Measurements from ENCODE around the gene HSPBAP1. TPM values are rescaled to one million over a fixed set of nuclear protein-coding genes. Genes with fewer than 3 reads are reported as not detected.

The HSPBAP1 gene
- total and polyA plus RNA-seq, 2 donors from 2014 or later: 8.3 to 12.5 TPM

- H3K9ac ChIP-seq (ENCODE audit: low read length in 3 of 3): no peak overlapping the region
- peaks cover under 1 to 6% (median 1%) of the 10 kb centered on the region in 3 donors for H3K4me1 ChIP-seq (ENCODE audit: control insufficient read depth in 2 of 3, insufficient read depth in 2 of 3, low read depth in 1 of 3, low read length in 3 of 3)
- no peaks in the 10 kb centered on the region for H3K36me3 ChIP-seq (ENCODE audit: control insufficient read depth in 2 of 3, insufficient read depth in 3 of 3, low read length in 3 of 3)
- H3K4me3 ChIP-seq (ENCODE audit: low read length in 3 of 3): no peak overlapping the region
- intact Hi-C loops (cut with DNase I): no loop called here
- H3K27me3 ChIP-seq (ENCODE audit: control insufficient read depth, insufficient read depth, low read length): no peaks in the 10 kb centered on the region
- DNase-seq (no peak), FAIRE-seq (no peak)
- no peak for TF ChIP-seq CTCF (IDR thresholded peaks at IDR 0.05; ENCODE audit: borderline replicate concordance, extremely low read depth, insufficient read depth)
- no peak overlapping the region for H3K27ac ChIP-seq (ENCODE audit: low read depth in 2 of 2, low read length in 2 of 2)
- H3K9me3 ChIP-seq (ENCODE audit: control insufficient read depth in 2 of 3, insufficient read depth in 1 of 3, low read length in 3 of 3): no peaks in the 10 kb centered on the region
Measured at GRCh38 chr3:122800706-122801237, 7.1 kb upstream of the HSPBAP1 start.

- FAIRE-seq: no peak
- H3K9ac ChIP-seq (ENCODE audit: low read length in 3 of 3): no peak overlapping the region
- no peak for DNase-seq
Measured at GRCh38 chr3:122800031-122800430, 6.4 kb upstream of the HSPBAP1 start.

GRCh38 chr3:122799322-122799721 lies 5.7 kb upstream of the HSPBAP1 start:
- no peaks in the 10 kb centered on the region for H3K36me3 ChIP-seq (ENCODE audit: control insufficient read depth in 2 of 3, insufficient read depth in 3 of 3, low read length in 3 of 3)
- no peak overlapping the region for H3K27ac ChIP-seq (ENCODE audit: low read depth in 2 of 2, low read length in 2 of 2)
- H3K9me3 ChIP-seq (ENCODE audit: control insufficient read depth in 2 of 3, insufficient read depth in 1 of 3, low read length in 3 of 3): no peaks in the 10 kb centered on the region
- H3K4me3 ChIP-seq (ENCODE audit: low read length in 3 of 3): no peak overlapping the region
- H3K27me3 ChIP-seq (ENCODE audit: control insufficient read depth, insufficient read depth, low read length): no peaks in the 10 kb centered on the region
- FAIRE-seq (no peak), DNase-seq (no peak)
- no peak overlapping the region for H3K9ac ChIP-seq (ENCODE audit: low read length in 3 of 3)
- peaks cover 3 to 6% (median 3%) of the 10 kb centered on the region in 3 donors for H3K4me1 ChIP-seq (ENCODE audit: control insufficient read depth in 2 of 3, insufficient read depth in 2 of 3, low read depth in 1 of 3, low read length in 3 of 3)
- TF ChIP-seq CTCF (IDR thresholded peaks at IDR 0.05; ENCODE audit: borderline replicate concordance, extremely low read depth, insufficient read depth): no peak
- intact Hi-C loops (cut with DNase I): no loop called here

More at GRCh38 chr3:122800031-122800430, 6.4 kb upstream of the HSPBAP1 start:
- TF ChIP-seq CTCF (IDR thresholded peaks at IDR 0.05; ENCODE audit: borderline replicate concordance, extremely low read depth, insufficient read depth): no peak
- H3K27me3 ChIP-seq (ENCODE audit: control insufficient read depth, insufficient read depth, low read length): no peaks in the 10 kb centered on the region
- no peak overlapping the region for H3K4me3 ChIP-seq (ENCODE audit: low read length in 3 of 3)
- intact Hi-C loops (cut with DNase I): no loop called here
- H3K27ac ChIP-seq (ENCODE audit: low read depth in 2 of 2, low read length in 2 of 2): no peak overlapping the region
- H3K9me3 ChIP-seq (ENCODE audit: control insufficient read depth in 2 of 3, insufficient read depth in 1 of 3, low read length in 3 of 3): no peaks in the 10 kb centered on the region
- no peaks in the 10 kb centered on the region for H3K36me3 ChIP-seq (ENCODE audit: control insufficient read depth in 2 of 3, insufficient read depth in 3 of 3, low read length in 3 of 3)
- H3K4me1 ChIP-seq (ENCODE audit: control insufficient read depth in 2 of 3, insufficient read depth in 2 of 3, low read depth in 1 of 3, low read length in 3 of 3): peaks cover 3 to 6% (median 3%) of the 10 kb centered on the region in 3 donors

GRCh38 chr3:122797291-122797690 lies 3.7 kb upstream of the HSPBAP1 start:
- intact Hi-C loops (cut with DNase I): no loop called here
- no peak overlapping the region for H3K9ac ChIP-seq (ENCODE audit: low read length in 3 of 3)
- no peak overlapping the region for H3K27ac ChIP-seq (ENCODE audit: low read depth in 2 of 2, low read length in 2 of 2)
- no peaks in the 10 kb centered on the region for H3K27me3 ChIP-seq (ENCODE audit: control insufficient read depth, insufficient read depth, low read length)
- H3K4me1 ChIP-seq (ENCODE audit: control insufficient read depth in 2 of 3, insufficient read depth in 2 of 3, low read depth in 1 of 3, low read length in 3 of 3): peaks cover 3 to 8% (median 6%) of the 10 kb centered on the region in 3 donors
- no peaks in the 10 kb centered on the region for H3K36me3 ChIP-seq (ENCODE audit: control insufficient read depth in 2 of 3, insufficient read depth in 3 of 3, low read length in 3 of 3)
- FAIRE-seq (no peak), DNase-seq (no peak)
- no peak overlapping the region for H3K4me3 ChIP-seq (ENCODE audit: low read length in 3 of 3)
- no peaks in the 10 kb centered on the region for H3K9me3 ChIP-seq (ENCODE audit: control insufficient read depth in 2 of 3, insufficient read depth in 1 of 3, low read length in 3 of 3)
- no peak for TF ChIP-seq CTCF (IDR thresholded peaks at IDR 0.05; ENCODE audit: borderline replicate concordance, extremely low read depth, insufficient read depth)

Data from kidney (tissue), 14 donors.